ENCODE measurements around the gene COL1A2. TPM values are rescaled to one million over a fixed set of nuclear protein-coding genes. Genes with fewer than 3 reads are reported as not detected.

Gene COL1A2
- total RNA-seq, 1 experiment from 2014 or later, result 81.2 TPM

DNA sequence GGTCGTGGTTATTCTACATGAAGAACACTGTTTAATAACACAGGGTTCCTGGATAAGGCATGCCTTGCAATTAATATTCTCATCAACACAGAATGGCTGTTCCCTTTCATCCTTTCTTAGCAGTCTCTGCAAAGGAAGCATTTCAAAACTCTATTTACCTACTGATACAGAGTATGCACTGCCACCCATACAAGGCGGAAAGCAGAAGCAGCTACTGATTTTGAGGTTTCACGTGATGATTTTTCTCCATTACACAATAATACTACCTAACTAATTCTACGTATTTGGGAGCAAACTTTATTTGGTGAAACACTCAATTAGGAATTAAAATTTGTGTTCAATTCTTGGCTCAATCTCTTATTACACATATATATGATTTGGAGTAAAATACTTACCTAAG is 43.0 kb upstream of the COL1A2 start:
- TF ChIP-seq MYBL2 (CRISPR knock-in tag; IDR thresholded peaks at IDR 0.05), result no peak
- TF ChIP-seq NR2C2 (CRISPR knock-in tag; IDR thresholded peaks at IDR 0.05), result no peak
- no peak for TF ChIP-seq CREM (CRISPR knock-in tag; IDR thresholded peaks at IDR 0.05)
- TF ChIP-seq, protein P1, sequence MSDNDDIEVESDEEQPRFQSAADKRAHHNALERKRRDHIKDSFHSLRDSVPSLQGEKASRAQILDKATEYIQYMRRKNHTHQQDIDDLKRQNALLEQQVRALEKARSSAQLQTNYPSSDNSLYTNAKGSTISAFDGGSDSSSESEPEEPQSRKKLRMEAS (CRISPR knock-in tag; IDR thresholded peaks at IDR 0.05), result no peak
- TF ChIP-seq GABPB1 (CRISPR knock-in tag; IDR thresholded peaks at IDR 0.05), result no peak
- TF ChIP-seq KAT7 (CRISPR knock-in tag; IDR thresholded peaks at IDR 0.05; ENCODE audit: borderline replicate concordance), result no peak
- TF ChIP-seq, protein P2, sequence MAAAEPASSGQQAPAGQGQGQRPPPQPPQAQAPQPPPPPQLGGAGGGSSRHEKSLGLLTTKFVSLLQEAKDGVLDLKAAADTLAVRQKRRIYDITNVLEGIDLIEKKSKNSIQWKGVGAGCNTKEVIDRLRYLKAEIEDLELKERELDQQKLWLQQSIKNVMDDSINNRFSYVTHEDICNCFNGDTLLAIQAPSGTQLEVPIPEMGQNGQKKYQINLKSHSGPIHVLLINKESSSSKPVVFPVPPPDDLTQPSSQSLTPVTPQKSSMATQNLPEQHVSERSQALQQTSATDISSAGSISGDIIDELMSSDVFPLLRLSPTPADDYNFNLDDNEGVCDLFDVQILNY (CRISPR knock-in tag; IDR thresholded peaks at IDR 0.05), result no peak
- DNase-seq (ENCODE audit: low spot score), result no peak
- H3K27me3 Mint-ChIP-seq (ENCODE audit: low read depth), result no peaks in the 10 kb centered on the region; the same call in 1 of the 2 replicates
- no peak for ATAC-seq
- CTCF ChIA-PET, result interaction anchor here (1.7 kb wide), 1 partner anchor 44 kb away, joined by 5 read pairs; the partner anchor contains the start of gene COL1A2
- no peak overlapping the region for H3K27ac Mint-ChIP-seq
- H3K9me3 Mint-ChIP-seq, result no peaks in the 10 kb centered on the region; the same call in 1 of the 2 replicates
- no peaks in the 10 kb centered on the region for H3K36me3 Mint-ChIP-seq
- H3K4me1 Mint-ChIP-seq, result peaks cover 24% of the 10 kb centered on the region
- POLR2A ChIA-PET, result no interaction called here
- H3K4me3 Mint-ChIP-seq, result no peak overlapping the region

DNA sequence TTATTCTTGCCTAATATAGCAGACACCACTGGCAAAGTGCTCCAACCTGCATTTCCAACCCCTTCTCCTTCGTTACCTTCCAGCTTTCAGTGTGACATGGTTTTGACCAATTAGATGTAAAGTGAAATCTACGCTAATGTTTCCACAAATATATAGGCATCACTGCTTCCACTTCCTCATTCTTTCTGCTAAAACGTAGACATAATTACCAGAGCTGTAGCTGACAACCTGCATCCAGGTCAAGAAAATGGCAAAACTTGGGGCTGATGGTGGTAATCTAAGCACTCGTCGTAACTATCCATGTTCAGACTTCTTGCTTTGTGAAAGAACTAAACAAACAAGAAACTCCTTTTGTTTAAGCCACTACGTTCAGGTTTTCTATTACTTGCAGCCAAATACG is 41.8 kb upstream of the COL1A2 start:
- DNase-seq (ENCODE audit: low spot score) (no peak), ATAC-seq (no peak)
- TF ChIP-seq ZNF232 (CRISPR knock-in tag; IDR thresholded peaks at IDR 0.05), result no peak
- TF ChIP-seq ZNF416 (CRISPR knock-in tag; IDR thresholded peaks at IDR 0.05), result no peak
- TF ChIP-seq, protein P3, sequence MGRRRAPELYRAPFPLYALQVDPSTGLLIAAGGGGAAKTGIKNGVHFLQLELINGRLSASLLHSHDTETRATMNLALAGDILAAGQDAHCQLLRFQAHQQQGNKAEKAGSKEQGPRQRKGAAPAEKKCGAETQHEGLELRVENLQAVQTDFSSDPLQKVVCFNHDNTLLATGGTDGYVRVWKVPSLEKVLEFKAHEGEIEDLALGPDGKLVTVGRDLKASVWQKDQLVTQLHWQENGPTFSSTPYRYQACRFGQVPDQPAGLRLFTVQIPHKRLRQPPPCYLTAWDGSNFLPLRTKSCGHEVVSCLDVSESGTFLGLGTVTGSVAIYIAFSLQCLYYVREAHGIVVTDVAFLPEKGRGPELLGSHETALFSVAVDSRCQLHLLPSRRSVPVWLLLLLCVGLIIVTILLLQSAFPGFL (CRISPR knock-in tag; IDR thresholded peaks at IDR 0.05; ENCODE audit: borderline replicate concordance), result no peak
- TF ChIP-seq, protein P4, sequence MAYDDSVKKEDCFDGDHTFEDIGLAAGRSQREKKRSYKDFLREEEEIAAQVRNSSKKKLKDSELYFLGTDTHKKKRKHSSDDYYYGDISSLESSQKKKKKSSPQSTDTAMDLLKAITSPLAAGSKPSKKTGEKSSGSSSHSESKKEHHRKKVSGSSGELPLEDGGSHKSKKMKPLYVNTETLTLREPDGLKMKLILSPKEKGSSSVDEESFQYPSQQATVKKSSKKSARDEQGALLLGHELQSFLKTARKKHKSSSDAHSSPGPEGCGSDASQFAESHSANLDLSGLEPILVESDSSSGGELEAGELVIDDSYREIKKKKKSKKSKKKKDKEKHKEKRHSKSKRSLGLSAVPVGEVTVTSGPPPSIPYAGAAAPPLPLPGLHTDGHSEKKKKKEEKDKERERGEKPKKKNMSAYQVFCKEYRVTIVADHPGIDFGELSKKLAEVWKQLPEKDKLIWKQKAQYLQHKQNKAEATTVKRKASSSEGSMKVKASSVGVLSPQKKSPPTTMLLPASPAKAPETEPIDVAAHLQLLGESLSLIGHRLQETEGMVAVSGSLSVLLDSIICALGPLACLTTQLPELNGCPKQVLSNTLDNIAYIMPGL (CRISPR knock-in tag; IDR thresholded peaks at IDR 0.05), result no peak
- TF ChIP-seq, protein P5, sequence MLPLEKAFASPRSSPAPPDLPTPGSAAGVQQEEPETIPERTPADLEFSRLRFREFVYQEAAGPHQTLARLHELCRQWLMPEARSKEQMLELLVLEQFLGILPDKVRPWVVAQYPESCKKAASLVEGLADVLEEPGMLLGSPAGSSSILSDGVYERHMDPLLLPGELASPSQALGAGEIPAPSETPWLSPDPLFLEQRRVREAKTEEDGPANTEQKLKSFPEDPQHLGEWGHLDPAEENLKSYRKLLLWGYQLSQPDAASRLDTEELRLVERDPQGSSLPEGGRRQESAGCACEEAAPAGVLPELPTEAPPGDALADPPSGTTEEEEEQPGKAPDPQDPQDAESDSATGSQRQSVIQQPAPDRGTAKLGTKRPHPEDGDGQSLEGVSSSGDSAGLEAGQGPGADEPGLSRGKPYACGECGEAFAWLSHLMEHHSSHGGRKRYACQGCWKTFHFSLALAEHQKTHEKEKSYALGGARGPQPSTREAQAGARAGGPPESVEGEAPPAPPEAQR (CRISPR knock-in tag; IDR thresholded peaks at IDR 0.05), result no peak
- TF ChIP-seq MYBL2 (CRISPR knock-in tag; IDR thresholded peaks at IDR 0.05), result no peak
- TF ChIP-seq ELF4 (CRISPR knock-in tag; IDR thresholded peaks at IDR 0.05; ENCODE audit: low read depth), result no peak
- no peak for TF ChIP-seq ZNF396 (CRISPR knock-in tag; IDR thresholded peaks at IDR 0.05; ENCODE audit: borderline replicate concordance)
- TF ChIP-seq JAZF1 (CRISPR knock-in tag; IDR thresholded peaks at IDR 0.05), result no peak
- Mint-ChIP-seq H3K27ac (no peak overlapping the region), H3K4me1 (peaks cover 15% of the 10 kb centered on the region), H3K9me3 (no peaks in the 10 kb centered on the region), H3K4me3 (no peak overlapping the region), H3K27me3 (ENCODE audit: low read depth) (no peaks in the 10 kb centered on the region), H3K36me3 (no peaks in the 10 kb centered on the region)
- ChIA-PET CTCF (interaction anchor here (1.7 kb wide), 1 partner anchor 42 kb away, joined by 5 read pairs; the partner anchor contains the start of gene COL1A2), POLR2A (no interaction called here)

DNA sequence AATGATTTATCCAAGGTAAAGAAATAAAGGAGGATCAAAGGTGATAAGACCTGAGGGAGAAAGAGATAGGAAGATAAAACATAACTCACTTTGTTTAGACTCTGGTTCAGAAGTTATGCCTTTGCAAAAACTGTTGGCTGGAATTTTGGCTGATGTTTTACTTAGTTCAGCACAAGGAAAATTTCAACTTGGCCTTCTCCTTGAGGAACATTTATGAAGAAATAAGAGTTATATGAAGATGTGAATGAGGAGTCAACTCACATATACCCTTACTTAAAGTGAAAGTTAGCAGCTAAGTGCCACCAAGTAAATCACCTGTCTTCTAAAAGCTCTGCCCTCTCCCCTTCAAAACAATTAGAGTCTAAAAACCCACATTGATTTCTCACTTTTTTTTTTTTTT is 39.7 kb upstream of the COL1A2 start:
- Mint-ChIP-seq H3K4me3 (no peak overlapping the region), H3K27me3 (ENCODE audit: low read depth) (no peaks in the 10 kb centered on the region), H3K27ac (no peak overlapping the region), H3K9me3 (peaks cover 8% of the 10 kb centered on the region), H3K36me3 (no peaks in the 10 kb centered on the region), H3K4me1 (peaks cover 10% of the 10 kb centered on the region; the same call in 1 of the 2 replicates)
- no peak for DNase-seq (ENCODE audit: low spot score)
- TF ChIP-seq ZNF423 (CRISPR knock-in tag; IDR thresholded peaks at IDR 0.05), result no peak
- TF ChIP-seq ZNF219 (CRISPR knock-in tag; IDR thresholded peaks at IDR 0.05; ENCODE audit: borderline replicate concordance), result no peak
- TF ChIP-seq, protein P6, sequence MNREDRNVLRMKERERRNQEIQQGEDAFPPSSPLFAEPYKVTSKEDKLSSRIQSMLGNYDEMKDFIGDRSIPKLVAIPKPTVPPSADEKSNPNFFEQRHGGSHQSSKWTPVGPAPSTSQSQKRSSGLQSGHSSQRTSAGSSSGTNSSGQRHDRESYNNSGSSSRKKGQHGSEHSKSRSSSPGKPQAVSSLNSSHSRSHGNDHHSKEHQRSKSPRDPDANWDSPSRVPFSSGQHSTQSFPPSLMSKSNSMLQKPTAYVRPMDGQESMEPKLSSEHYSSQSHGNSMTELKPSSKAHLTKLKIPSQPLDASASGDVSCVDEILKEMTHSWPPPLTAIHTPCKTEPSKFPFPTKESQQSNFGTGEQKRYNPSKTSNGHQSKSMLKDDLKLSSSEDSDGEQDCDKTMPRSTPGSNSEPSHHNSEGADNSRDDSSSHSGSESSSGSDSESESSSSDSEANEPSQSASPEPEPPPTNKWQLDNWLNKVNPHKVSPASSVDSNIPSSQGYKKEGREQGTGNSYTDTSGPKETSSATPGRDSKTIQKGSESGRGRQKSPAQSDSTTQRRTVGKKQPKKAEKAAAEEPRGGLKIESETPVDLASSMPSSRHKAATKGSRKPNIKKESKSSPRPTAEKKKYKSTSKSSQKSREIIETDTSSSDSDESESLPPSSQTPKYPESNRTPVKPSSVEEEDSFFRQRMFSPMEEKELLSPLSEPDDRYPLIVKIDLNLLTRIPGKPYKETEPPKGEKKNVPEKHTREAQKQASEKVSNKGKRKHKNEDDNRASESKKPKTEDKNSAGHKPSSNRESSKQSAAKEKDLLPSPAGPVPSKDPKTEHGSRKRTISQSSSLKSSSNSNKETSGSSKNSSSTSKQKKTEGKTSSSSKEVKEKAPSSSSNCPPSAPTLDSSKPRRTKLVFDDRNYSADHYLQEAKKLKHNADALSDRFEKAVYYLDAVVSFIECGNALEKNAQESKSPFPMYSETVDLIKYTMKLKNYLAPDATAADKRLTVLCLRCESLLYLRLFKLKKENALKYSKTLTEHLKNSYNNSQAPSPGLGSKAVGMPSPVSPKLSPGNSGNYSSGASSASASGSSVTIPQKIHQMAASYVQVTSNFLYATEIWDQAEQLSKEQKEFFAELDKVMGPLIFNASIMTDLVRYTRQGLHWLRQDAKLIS (CRISPR knock-in tag; IDR thresholded peaks at IDR 0.05; ENCODE audit: borderline replicate concordance), result no peak
- TF ChIP-seq, protein P7, sequence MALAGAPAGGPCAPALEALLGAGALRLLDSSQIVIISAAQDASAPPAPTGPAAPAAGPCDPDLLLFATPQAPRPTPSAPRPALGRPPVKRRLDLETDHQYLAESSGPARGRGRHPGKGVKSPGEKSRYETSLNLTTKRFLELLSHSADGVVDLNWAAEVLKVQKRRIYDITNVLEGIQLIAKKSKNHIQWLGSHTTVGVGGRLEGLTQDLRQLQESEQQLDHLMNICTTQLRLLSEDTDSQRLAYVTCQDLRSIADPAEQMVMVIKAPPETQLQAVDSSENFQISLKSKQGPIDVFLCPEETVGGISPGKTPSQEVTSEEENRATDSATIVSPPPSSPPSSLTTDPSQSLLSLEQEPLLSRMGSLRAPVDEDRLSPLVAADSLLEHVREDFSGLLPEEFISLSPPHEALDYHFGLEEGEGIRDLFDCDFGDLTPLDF (CRISPR knock-in tag; IDR thresholded peaks at IDR 0.05), result no peak
- no peak for TF ChIP-seq RELA (CRISPR knock-in tag; IDR thresholded peaks at IDR 0.05; ENCODE audit: borderline replicate concordance)
- no peak for TF ChIP-seq GTF2I (CRISPR knock-in tag; conservative IDR thresholded peaks at IDR 0.05)
- no peak for TF ChIP-seq GABPB1 (CRISPR knock-in tag; IDR thresholded peaks at IDR 0.05)
- ChIA-PET POLR2A (no interaction called here), CTCF (no interaction called here)
- ATAC-seq, result no peak

Data from WTC11 (cell line).